ENCODE data around the gene NMRAL1. TPM values are rescaled to one million over a fixed set of nuclear protein-coding genes. Genes with fewer than 3 reads are reported as not detected.

NMRAL1 gene
- total RNA-seq, 2 donors from 2014 or later, result 18.8 to 25.3 TPM

Other genes with a start within 250 kb of the NMRAL1 start
- 1 to 10 TPM; 4.1 to 4.6 TPM for gene SRL, start 232.5 kb downstream of the NMRAL1 start, total RNA-seq
- gene TFAP4, start 201.6 kb downstream of the NMRAL1 start, total RNA-seq, result 1 to 10 TPM; 4.0 to 5.4 TPM
- gene GLIS2, start 158.6 kb downstream of the NMRAL1 start, total RNA-seq, result 10 to 100 TPM; 35.6 to 49.0 TPM
- gene PAM16, start 123.3 kb downstream of the NMRAL1 start, total RNA-seq, result 10 to 100 TPM; 25.3 to 28.8 TPM
- gene VASN, start 102.8 kb downstream of the NMRAL1 start, total RNA-seq, result 10 to 100 TPM; 67.1 to 89.3 TPM
- 10 to 100 TPM; 28.5 to 29.5 TPM for gene CORO7, start 58.0 kb downstream of the NMRAL1 start, total RNA-seq
- 10 to 100 TPM; 22.4 to 23.6 TPM for gene DNAJA3, start 48.8 kb downstream of the NMRAL1 start, total RNA-seq
- 10 to 100 TPM; 28.3 to 30.5 TPM for gene HMOX2, start 1.8 kb upstream of the NMRAL1 start, total RNA-seq
- gene CDIP1, start 64.1 kb upstream of the NMRAL1 start, total RNA-seq, result 10 to 100 TPM; 19.4 to 21.1 TPM
- under 1 TPM; 0.09 to 0.10 TPM for gene C16orf96, start 81.7 kb upstream of the NMRAL1 start, total RNA-seq
- gene UBALD1, start 140.3 kb upstream of the NMRAL1 start, total RNA-seq, result 10 to 100 TPM; 15.6 to 16.4 TPM
- gene MGRN1, start 150.2 kb upstream of the NMRAL1 start, total RNA-seq, result 10 to 100 TPM; 61.0 to 62.6 TPM
- 10 to 100 TPM; 10.7 to 14.2 TPM for gene NUDT16L1, start 218.9 kb upstream of the NMRAL1 start, total RNA-seq